ENCODE results near the gene DDX28. TPM values are rescaled to one million over a fixed set of nuclear protein-coding genes. Genes with fewer than 3 reads are reported as not detected.

DDX28 gene, protein sequence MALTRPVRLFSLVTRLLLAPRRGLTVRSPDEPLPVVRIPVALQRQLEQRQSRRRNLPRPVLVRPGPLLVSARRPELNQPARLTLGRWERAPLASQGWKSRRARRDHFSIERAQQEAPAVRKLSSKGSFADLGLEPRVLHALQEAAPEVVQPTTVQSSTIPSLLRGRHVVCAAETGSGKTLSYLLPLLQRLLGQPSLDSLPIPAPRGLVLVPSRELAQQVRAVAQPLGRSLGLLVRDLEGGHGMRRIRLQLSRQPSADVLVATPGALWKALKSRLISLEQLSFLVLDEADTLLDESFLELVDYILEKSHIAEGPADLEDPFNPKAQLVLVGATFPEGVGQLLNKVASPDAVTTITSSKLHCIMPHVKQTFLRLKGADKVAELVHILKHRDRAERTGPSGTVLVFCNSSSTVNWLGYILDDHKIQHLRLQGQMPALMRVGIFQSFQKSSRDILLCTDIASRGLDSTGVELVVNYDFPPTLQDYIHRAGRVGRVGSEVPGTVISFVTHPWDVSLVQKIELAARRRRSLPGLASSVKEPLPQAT
- 12.1 TPM for polyA plus RNA-seq (2013)

GRCh38 chr16:68022728-68023537, at the start of gene DDX28, which contains the start of gene DUS2:
TSS of gene DDX28 (minus strand) at chr16:68023232. CDS start at chr16:68023202, 30 bp downstream.
TSS of gene DUS2 (plus strand) at chr16:68023284. CDS start at chr16:68038024, 14,740 bp downstream.
- peak; percentile 94 to 97 (median 97) for DNase-seq
- Histone ChIP-seq H3K36me3 (ENCODE audit: control insufficient read depth in 4 of 4, insufficient read depth in 4 of 4, low read length in 3 of 4) (peaks cover 1 to 32% (median 14%) of the 10 kb centered on the region in 4 experiments), H3K4me3 (ENCODE audit: control insufficient read depth in 1 of 7, extremely low read depth in 1 of 7, insufficient read depth in 4 of 7, low read depth in 2 of 7, low read length in 6 of 7) (peak within 1 kb of the TSS; percentile 93 to 98 (median 95)), H3K9me3 (ENCODE audit: control extremely low read depth in 1 of 5, control insufficient read depth in 4 of 5, insufficient read depth in 2 of 5, low read depth in 1 of 5, low read length in 4 of 5) (no peaks in the 10 kb centered on the region), H3K4me1 (ENCODE audit: control extremely low read depth in 1 of 4, control insufficient read depth in 4 of 4, insufficient read depth in 4 of 4, low read length in 3 of 4) (peaks cover 7 to 29% (median 23%) of the 10 kb centered on the region in 4 experiments), H3K27me3 (replicated peaks in 2 of 5; ENCODE audit: control insufficient read depth in 4 of 5, insufficient read depth in 5 of 5, low read length in 4 of 5) (no peaks in the 10 kb centered on the region), H3K27ac (ENCODE audit: insufficient read depth in 1 of 2, low read depth in 1 of 2, low read length in 2 of 2, poor library complexity in 1 of 2, severe bottlenecking in 2 of 2) (peak within 1 kb of the TSS; percentile 82 to 92)
- ChIA-PET CTCF (interaction anchor here (0.6 to 3.3 kb wide), 14 partner anchors 9 to 206 kb away, joined by 3 to 19 read pairs (median 4); no protein-coding TSS in a partner anchor), POLR2A (interaction anchor here (0.6 to 2.0 kb wide), 12 partner anchors 10 to 98 kb away, joined by 3 to 14 read pairs (median 4); partner anchors contain the start of gene DPEP2)
- under 1% methylated on average over 83 of the region's 84 CpGs for WGBS (ENCODE audit: insufficient coverage)

DNA sequence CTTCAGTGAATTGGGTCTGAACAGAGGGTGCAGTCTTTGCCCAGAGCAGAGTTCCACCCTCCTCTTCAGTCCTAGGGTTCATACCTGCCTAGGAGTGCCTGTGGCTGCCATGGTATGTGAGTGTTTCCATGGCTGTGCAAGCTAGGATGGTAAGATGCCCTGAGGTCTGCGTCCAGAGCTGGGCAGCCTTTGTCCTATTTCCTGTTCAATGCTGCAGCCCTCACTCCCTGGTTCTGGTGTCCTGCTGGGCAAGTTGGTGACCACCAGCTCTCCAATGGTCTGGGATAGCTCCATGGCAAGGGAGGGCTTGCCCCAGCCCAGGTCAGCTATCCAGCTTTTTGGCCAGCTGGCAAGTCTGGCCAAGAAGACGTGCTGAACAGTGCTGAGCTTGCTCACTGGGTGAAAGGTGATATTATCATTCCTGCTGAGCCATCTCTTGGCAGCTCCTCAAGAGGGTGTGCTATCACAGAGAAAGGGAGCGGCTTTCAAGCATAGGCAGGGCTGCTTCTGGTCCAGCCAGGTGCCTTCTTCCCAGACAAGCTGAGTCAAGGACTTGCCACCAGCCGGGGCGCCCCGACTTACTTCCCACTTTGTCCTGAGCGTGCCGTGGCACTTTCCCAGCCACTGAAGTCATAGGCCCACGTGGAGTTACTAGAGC, 49.1 kb upstream of the DDX28 start:
- Histone ChIP-seq H3K9me3 (ENCODE audit: control extremely low read depth in 1 of 5, control insufficient read depth in 4 of 5, insufficient read depth in 2 of 5, low read depth in 1 of 5, low read length in 4 of 5) (no peaks in the 10 kb centered on the region), H3K27me3 (replicated peaks in 2 of 5; ENCODE audit: control insufficient read depth in 4 of 5, insufficient read depth in 5 of 5, low read length in 4 of 5) (no peaks in the 10 kb centered on the region), H3K27ac (ENCODE audit: insufficient read depth in 1 of 2, low read depth in 1 of 2, low read length in 2 of 2, poor library complexity in 1 of 2, severe bottlenecking in 2 of 2) (no peak overlapping the region), H3K4me1 (ENCODE audit: control extremely low read depth in 1 of 4, control insufficient read depth in 4 of 4, insufficient read depth in 4 of 4, low read length in 3 of 4) (peaks cover 4 to 60% (median 38%) of the 10 kb centered on the region in 4 experiments), H3K4me3 (ENCODE audit: control insufficient read depth in 1 of 7, extremely low read depth in 1 of 7, insufficient read depth in 4 of 7, low read depth in 2 of 7, low read length in 6 of 7) (no peak overlapping the region), H3K36me3 (ENCODE audit: control insufficient read depth in 4 of 4, insufficient read depth in 4 of 4, low read length in 3 of 4) (peaks cover 5 to 60% (median 41%) of the 10 kb centered on the region in 4 experiments)
- ChIA-PET CTCF (interaction anchor here (0.9 to 6.7 kb wide), 6 partner anchors 9 to 130 kb away, joined by 3 to 51 read pairs (median 4); partner anchors contain the start of genes DDX28, DUS2 and NFATC3), POLR2A (interaction anchor here (0.6 kb wide), 1 partner anchor 161 kb away, joined by 4 read pairs; no protein-coding TSS in a partner anchor)
- no peak for DNase-seq
- 100% methylated on average over 2 of the region's 9 CpGs for WGBS (ENCODE audit: insufficient coverage)

DNA sequence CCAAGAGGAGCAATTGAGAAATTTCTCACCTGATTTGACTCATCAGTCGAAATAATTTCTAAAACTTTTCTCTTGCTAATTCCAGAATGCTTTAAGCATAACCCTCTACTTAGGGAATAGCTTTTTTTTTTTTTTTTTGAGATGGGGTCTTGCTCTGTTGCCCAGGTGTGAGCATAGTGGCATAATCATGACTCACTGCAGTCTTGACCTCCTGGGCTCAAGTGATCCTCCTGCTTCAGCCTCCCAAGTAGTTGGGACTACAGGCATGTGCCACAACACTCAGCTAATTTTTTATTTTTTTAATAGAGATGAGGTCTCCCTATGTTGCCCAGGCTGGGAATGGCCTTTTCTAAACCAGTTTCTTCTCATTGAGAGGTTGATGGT, 48.5 kb upstream of the DDX28 start:
- CTCF ChIA-PET: interaction anchor here (1.2 to 6.7 kb wide), 3 partner anchors 8 to 50 kb away, joined by 4 to 51 read pairs (median 34); partner anchors contain the start of gene NFATC3

DNA sequence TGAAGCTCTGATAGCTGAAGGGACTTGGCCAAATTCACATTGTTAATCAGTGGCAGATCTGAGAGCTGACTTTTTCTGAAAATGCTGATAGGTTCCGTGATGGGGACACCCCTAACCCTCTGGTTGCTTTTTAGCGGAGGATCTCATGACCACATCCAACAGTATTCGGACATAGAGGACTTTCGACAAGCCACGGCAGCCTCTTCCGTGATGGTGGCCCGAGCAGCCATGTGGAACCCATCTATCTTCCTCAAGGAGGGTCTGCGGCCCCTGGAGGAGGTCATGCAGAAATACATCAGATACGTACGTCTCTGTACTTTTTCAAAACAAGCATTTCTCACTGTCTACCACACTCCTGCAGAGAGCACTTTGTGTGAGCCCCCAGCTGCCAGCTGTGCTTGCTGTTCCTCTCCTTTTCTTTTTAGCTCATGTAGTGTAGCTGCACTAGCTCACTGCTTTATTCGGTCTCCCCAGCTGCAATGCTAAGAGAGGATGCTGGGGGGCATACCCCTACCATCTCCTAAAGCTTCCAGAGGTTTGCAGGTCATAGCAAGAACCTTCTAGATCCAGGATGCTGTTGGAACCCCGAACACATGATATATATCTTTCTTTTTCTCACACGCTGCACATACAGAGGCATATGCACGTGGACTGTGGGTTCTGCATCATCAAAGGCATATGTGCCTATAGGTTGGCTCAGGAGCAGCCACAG, 47.9 kb upstream of the DDX28 start:
- no peak overlapping the region for H3K4me3 ChIP-seq (ENCODE audit: control insufficient read depth in 1 of 7, extremely low read depth in 1 of 7, insufficient read depth in 4 of 7, low read depth in 2 of 7, low read length in 6 of 7)
- no peak overlapping the region for H3K27ac ChIP-seq (ENCODE audit: insufficient read depth in 1 of 2, low read depth in 1 of 2, low read length in 2 of 2, poor library complexity in 1 of 2, severe bottlenecking in 2 of 2)
- H3K4me1 ChIP-seq (ENCODE audit: control extremely low read depth in 1 of 4, control insufficient read depth in 4 of 4, insufficient read depth in 4 of 4, low read length in 3 of 4): peaks cover 4 to 53% (median 35%) of the 10 kb centered on the region in 4 experiments
- peaks cover 6 to 59% (median 42%) of the 10 kb centered on the region in 4 experiments for H3K36me3 ChIP-seq (ENCODE audit: control insufficient read depth in 4 of 4, insufficient read depth in 4 of 4, low read length in 3 of 4)
- ChIA-PET POLR2A (interaction anchor here (0.6 kb wide), 1 partner anchor 162 kb away, joined by 4 read pairs; no protein-coding TSS in a partner anchor), CTCF (interaction anchor here (0.5 to 6.7 kb wide), 6 partner anchors 7 to 170 kb away, joined by 4 to 51 read pairs (median 4); partner anchors contain the start of gene NFATC3)
- no peaks in the 10 kb centered on the region for H3K9me3 ChIP-seq (ENCODE audit: control extremely low read depth in 1 of 5, control insufficient read depth in 4 of 5, insufficient read depth in 2 of 5, low read depth in 1 of 5, low read length in 4 of 5)
- 99% methylated on average over 12 of the region's 14 CpGs for WGBS (ENCODE audit: insufficient coverage)
- no peaks in the 10 kb centered on the region for H3K27me3 ChIP-seq (replicated peaks in 2 of 5; ENCODE audit: control insufficient read depth in 4 of 5, insufficient read depth in 5 of 5, low read length in 4 of 5)
- no peak for DNase-seq

More for the DNA sequence above, 48.5 kb upstream of the DDX28 start:
- Histone ChIP-seq H3K36me3 (ENCODE audit: control insufficient read depth in 4 of 4, insufficient read depth in 4 of 4, low read length in 3 of 4) (peaks cover 5 to 59% (median 42%) of the 10 kb centered on the region in 4 experiments), H3K4me3 (ENCODE audit: control insufficient read depth in 1 of 7, extremely low read depth in 1 of 7, insufficient read depth in 4 of 7, low read depth in 2 of 7, low read length in 6 of 7) (no peak overlapping the region), H3K27ac (ENCODE audit: insufficient read depth in 1 of 2, low read depth in 1 of 2, low read length in 2 of 2, poor library complexity in 1 of 2, severe bottlenecking in 2 of 2) (no peak overlapping the region), H3K27me3 (replicated peaks in 2 of 5; ENCODE audit: control insufficient read depth in 4 of 5, insufficient read depth in 5 of 5, low read length in 4 of 5) (no peaks in the 10 kb centered on the region), H3K4me1 (ENCODE audit: control extremely low read depth in 1 of 4, control insufficient read depth in 4 of 4, insufficient read depth in 4 of 4, low read length in 3 of 4) (peaks cover 4 to 58% (median 37%) of the 10 kb centered on the region in 4 experiments), H3K9me3 (ENCODE audit: control extremely low read depth in 1 of 5, control insufficient read depth in 4 of 5, insufficient read depth in 2 of 5, low read depth in 1 of 5, low read length in 4 of 5) (no peaks in the 10 kb centered on the region)
- WGBS (ENCODE audit: insufficient coverage): no CpG with 5 or more reads among the region's 1 CpG
- POLR2A ChIA-PET: interaction anchor here (0.6 kb wide), 1 partner anchor 161 kb away, joined by 4 read pairs; no protein-coding TSS in a partner anchor
- no peak for DNase-seq

GRCh38 chr16:68070249-68070730, 47.3 kb upstream of the DDX28 start:
- 55% methylated on average over 2 of the region's 2 CpGs for WGBS (ENCODE audit: insufficient coverage)
- Histone ChIP-seq H3K27ac (ENCODE audit: insufficient read depth in 1 of 2, low read depth in 1 of 2, low read length in 2 of 2, poor library complexity in 1 of 2, severe bottlenecking in 2 of 2) (no peak overlapping the region), H3K4me1 (ENCODE audit: control extremely low read depth in 1 of 4, control insufficient read depth in 4 of 4, insufficient read depth in 4 of 4, low read length in 3 of 4) (peaks cover 4 to 46% (median 28%) of the 10 kb centered on the region in 4 experiments), H3K27me3 (replicated peaks in 2 of 5; ENCODE audit: control insufficient read depth in 4 of 5, insufficient read depth in 5 of 5, low read length in 4 of 5) (no peaks in the 10 kb centered on the region), H3K36me3 (ENCODE audit: control insufficient read depth in 4 of 4, insufficient read depth in 4 of 4, low read length in 3 of 4) (peaks cover 6 to 55% (median 41%) of the 10 kb centered on the region in 4 experiments), H3K4me3 (ENCODE audit: control insufficient read depth in 1 of 7, extremely low read depth in 1 of 7, insufficient read depth in 4 of 7, low read depth in 2 of 7, low read length in 6 of 7) (no peak overlapping the region), H3K9me3 (ENCODE audit: control extremely low read depth in 1 of 5, control insufficient read depth in 4 of 5, insufficient read depth in 2 of 5, low read depth in 1 of 5, low read length in 4 of 5) (no peaks in the 10 kb centered on the region)
- ChIA-PET POLR2A (no interaction called here), CTCF (interaction anchor here (1.3 to 6.7 kb wide), 4 partner anchors 7 to 159 kb away, joined by 4 to 51 read pairs (median 19); partner anchors contain the start of gene NFATC3)
- DNase-seq: no peak
